T-helper 22 cell (primary cell): ENCODE data around the gene STX18.

ENCODE experiments used
- DNase-seq: peaks from one replicate; pipeline ENCODE4 v3.0.0-alpha.2; 2020; ENCODE audit warnings: low read depth

Gene STX18

GRCh38 chr4:4418676-4419390 is 123.0 kb downstream of the STX18 start:
- DNase-seq, result no peak

- DNase-seq, result no peak
Measured at GRCh38 chr4:4417886-4418285, 124.0 kb downstream of the STX18 start.

- no peak for DNase-seq
Measured at GRCh38 chr4:4416981-4417380, 124.9 kb downstream of the STX18 start.

GRCh38 chr4:4415806-4416805 is 125.7 kb downstream of the STX18 start:
- no peak for DNase-seq

- no peak for DNase-seq
Measured at GRCh38 chr4:4415107-4415805, 126.6 kb downstream of the STX18 start.

DNA sequence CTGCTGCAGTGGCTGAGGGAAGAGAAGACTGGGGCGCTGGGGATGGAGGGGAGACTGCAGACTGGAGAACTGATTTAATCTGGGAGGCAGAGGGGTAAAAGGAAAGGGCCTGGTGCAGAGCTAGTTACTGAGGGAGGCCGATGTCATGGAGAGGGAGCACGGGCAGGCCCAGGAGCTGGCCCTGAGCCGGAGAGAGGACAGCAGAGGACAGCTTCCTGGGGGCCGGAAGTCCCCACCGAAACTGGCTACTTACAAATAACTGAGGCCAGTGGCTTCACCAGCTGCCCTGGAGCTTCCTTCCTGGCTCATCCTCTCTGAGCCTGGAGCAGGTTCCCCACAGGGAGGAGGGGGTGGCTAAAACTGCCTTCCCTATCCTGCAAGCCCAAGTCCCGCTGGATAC is 128.0 kb downstream of the STX18 start:
- no peak for DNase-seq

- DNase-seq, result no peak
Measured at GRCh38 chr4:4413373-4413725, 128.5 kb downstream of the STX18 start.

GRCh38 chr4:4412641-4413372 is 129.0 kb downstream of the STX18 start:
- DNase-seq, result no peak

DNA sequence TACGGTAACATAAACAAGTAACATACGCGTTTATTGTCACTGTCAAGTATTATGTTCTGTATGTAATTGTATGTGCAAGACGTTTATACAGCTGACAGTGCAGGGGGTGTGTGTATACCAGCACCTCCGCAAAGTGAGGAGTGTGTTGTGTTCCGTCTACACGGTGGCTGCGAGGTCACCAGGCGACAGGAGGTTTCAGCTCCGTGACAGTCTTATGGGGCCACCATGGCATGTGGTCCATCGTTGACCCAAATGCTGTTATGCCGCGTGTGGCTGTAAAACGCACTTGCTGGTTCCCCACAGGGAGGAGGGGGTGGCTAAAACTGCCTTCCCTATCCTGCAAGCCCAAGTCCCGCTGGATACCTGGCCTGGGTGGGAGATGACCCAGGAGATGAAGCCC is 129.9 kb downstream of the STX18 start:
- no peak for DNase-seq

GRCh38 chr4:4410271-4410670 is 131.6 kb downstream of the STX18 start:
- no peak for DNase-seq

GRCh38 chr4:4409416-4410115 is 132.3 kb downstream of the STX18 start:
- no peak for DNase-seq

DNA sequence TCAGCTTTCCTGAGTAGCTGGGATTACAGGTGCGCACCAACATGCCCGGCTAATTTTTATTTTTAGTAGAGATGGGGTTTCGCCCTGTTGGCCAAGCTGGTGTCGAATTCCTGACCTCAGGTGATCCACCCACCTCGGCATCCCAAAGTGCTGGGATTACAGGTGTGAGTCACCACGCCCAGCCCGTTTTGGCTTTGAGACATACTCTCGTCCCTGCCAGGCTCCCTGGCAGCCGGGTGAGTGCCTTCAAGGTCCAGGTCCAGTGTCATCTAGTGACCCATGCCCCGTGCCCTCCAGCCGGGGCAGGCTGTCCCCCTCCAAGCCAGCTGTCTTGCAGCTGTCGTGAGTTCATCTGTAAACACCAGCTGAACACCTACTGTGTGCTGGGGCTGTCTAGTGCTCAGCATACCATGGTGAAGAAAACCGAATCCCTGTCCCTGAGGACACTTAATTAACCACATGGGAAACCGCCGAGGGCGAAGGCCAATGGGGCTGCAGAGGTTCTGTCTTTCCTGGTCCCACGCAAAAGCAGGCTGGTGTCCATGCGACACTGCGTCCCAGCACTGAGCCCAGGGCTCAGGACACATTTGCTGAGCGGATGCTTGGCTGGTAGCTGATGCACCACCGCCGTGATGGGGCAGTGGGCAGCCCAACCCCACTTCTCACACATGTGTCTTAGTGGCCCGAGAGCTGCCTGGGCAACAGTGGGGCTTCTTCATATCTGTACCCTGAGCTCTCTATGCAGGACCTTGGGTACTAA is 133.1 kb downstream of the STX18 start:
- DNase-seq, result no peak

DNA sequence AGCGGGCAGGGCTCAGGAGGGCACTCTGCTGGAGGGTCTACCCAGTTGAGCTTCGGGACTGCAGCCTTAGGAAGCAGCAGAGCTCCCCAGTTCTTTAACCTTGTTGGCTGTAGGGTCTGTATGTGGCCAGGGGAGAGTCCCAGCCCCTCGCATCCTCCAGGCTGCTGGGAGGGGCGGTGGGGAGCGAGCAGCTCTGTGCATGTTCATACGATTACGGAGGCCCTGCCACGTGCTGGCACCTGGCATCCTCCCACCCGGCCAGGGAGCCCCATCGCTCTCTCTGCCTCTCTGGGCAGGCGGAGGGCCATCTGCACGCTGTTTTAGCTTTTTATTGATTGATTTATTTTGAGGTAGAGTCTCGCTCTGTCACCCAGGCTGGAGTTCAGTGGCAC is 133.7 kb downstream of the STX18 start:
- DNase-seq, result no peak

GRCh38 chr4:4407299-4408131 is 134.3 kb downstream of the STX18 start:
- no peak for DNase-seq

GRCh38 chr4:4406455-4407298 is 135.2 kb downstream of the STX18 start:
- no peak for DNase-seq

DNA sequence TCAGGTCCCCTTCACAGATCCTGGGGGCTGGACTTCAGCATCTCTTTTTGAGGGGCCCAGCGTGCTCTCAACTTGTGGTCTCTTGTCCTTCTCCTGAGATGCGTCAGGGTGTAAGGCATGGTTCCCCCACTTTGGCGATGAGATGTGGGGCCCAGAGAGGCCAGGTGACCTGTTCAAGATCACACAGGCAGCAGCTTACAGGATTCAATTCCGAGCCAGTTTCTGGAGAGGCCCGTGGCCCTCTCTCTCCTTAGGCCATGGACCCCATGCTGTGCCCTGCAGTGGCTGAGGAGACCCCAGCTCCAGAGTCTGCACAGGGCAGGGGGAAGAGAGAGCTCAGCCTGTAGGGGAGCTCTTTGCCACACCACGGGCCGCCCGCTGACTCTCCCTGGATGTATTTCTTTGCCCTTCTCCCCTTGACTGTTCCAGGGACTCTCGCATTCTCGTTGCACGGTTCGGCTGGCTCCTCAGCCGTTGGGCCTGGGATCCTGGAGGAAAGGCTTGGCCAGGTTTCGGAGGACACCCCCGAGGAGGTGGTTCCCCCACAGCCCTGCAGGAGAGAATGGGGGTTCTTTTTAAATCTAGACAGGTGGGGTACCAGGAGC is 136.4 kb downstream of the STX18 start:
- no peak for DNase-seq

DNA sequence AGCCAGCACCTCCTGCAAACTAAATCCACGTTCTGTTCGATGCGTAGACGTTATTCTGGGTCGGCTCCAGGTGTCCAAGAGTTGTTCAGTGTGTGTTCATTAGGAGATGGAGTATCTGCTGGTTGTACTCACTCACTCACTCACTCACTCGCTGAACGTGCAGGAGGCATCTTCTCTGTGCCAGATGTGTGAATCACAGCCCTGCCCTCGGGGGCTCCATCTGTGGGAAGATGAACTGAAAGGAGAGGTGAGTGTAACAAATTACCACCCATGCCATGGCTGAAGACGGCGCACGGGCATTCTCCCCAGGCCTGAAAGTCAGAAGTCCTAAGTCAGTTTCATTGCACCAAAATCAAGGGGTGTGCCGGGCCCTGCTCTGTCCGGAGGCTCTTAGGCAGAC is 138.9 kb downstream of the STX18 start:
- DNase-seq, result no peak

GRCh38 chr4:4401036-4401435 is 140.8 kb downstream of the STX18 start:
- no peak for DNase-seq
